NCI-H460 (cell line): ENCODE measurements around the gene ALPG. TPM values are rescaled to one million over a fixed set of nuclear protein-coding genes. Genes with fewer than 3 reads are reported as not detected.

Experiments used
- DNase-seq: peaks from one replicate; pipeline ENCODE4 v3.0.0-alpha.2; 2016; ENCODE audit warnings: low read depth; ENCODE audit errors: extremely low read depth
- small RNA-seq, 2 experiments: library from RNA; depleted of rRNA; stranded (forward); fragments of <200 nt; gene quantifications; one replicate each; pipeline ENCODE3, GENCODE V24; 2014
- total RNA-seq: library from RNA; depleted of rRNA; stranded (reverse); fragments of >200 nt; shearing (Covaris generic); gene quantifications from 2 replicates; pipeline ENCODE4 v1.2.3, GENCODE V29; 2014; rRNA removed

The ALPG gene
- total RNA-seq, 1 experiment from 2014 or later, result not detected

DNA sequence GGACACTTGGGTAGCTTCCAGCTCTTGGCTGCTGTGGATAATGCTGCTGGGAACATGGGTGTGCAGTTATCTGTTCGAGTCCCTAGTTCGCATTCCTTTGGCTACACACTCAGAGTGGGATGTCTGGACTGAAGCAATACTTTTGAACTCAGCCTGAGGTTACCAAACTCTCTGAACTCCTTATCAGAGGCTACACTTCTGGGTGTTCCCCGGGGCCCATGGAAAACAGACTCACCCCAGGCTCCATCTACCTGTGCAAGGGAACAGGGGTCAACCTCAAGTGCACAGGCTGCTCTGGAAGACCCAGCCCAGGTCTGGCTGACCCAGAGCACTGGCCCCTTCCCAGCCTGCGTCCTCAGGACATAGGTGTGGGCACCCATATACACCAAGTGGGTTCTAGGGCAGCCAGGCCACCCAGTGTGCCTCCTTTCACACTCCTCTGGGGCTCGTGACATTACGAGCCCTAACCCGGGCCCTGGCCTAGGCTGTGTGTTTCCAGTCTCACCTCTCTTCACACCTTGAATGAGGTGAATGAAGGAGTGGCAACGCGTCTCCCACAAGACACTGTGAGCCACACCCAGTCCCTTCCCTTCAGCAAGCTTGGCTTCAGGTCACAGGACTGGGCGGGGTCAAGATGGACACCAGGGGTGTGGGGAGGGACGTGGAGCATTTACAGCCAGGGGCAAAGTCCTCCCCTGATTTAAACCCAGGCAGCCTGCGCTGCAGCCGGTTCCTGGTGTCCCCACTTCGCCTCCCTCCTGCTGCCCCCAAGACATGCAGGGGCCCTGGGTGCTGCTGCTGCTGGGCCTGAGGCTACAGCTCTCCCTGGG is 49.0 kb downstream of the ALPG start, which contains the start of gene ALPI:
Gene ALPI (plus strand): TSS at position 728 of the 830 bp plus-strand sequence. CDS start 47 bp downstream, at position 775.
- DNase-seq, result no peak

- DNase-seq, result no peak
Measured at GRCh38 chr2:232456296-232457120, 49.9 kb downstream of the ALPG start.

DNA sequence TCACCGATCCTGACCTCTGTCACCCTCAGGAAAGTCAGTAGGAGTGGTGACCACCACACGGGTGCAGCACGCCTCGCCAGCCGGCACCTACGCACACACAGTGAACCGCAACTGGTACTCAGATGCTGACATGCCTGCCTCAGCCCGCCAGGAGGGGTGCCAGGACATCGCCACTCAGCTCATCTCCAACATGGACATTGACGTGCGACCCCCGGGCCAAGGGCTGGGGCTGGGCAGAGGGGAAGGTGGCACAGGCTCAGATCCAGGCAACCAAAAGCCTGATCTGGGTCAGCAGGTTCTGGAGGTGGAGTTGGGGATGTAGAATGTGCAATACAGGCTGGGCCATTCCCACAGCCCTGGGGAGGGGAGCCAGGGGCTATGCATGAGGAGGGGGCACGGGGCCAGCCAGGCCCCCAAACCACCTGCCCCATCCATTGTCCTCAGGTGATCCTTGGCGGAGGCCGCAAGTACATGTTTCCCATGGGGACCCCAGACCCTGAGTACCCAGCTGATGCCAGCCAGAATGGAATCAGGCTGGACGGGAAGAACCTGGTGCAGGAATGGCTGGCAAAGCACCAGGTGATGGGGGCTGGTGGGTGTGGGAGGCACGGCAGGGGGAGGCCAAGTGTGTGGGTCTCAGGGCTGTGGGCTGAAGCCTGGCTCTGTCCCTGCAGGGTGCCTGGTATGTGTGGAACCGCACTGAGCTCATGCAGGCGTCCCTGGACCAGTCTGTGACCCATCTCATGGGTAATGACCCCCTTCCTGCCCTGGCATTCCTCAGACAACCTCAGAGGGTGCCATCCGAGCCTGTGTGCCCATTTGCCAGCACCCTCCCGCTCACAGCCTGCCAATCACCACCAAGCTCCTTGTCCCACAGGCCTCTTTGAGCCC is 50.7 kb downstream of the ALPG start:
- no peak for DNase-seq

DNA sequence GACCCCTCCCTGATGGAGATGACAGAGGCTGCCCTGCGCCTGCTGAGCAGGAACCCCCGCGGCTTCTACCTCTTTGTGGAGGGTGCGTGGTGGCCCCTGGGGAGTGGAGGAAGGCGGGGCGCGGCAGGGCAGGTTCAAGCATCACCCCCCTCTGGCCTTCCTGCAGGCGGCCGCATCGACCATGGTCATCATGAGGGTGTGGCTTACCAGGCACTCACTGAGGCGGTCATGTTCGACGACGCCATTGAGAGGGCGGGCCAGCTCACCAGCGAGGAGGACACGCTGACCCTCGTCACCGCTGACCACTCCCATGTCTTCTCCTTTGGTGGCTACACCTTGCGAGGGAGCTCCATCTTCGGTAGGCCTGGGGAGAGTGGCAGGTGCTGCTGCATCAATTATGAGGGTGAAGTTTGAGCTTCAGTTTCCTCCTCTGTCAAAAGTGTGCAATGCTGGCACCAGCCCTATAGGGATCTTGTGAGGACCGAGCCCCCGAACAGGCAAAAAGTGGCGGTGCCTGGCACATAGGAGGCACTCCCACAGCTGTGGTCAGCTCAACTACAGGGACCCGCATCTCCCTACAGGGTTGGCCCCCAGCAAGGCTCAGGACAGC is 51.5 kb downstream of the ALPG start:
- DNase-seq, result no peak

DNA sequence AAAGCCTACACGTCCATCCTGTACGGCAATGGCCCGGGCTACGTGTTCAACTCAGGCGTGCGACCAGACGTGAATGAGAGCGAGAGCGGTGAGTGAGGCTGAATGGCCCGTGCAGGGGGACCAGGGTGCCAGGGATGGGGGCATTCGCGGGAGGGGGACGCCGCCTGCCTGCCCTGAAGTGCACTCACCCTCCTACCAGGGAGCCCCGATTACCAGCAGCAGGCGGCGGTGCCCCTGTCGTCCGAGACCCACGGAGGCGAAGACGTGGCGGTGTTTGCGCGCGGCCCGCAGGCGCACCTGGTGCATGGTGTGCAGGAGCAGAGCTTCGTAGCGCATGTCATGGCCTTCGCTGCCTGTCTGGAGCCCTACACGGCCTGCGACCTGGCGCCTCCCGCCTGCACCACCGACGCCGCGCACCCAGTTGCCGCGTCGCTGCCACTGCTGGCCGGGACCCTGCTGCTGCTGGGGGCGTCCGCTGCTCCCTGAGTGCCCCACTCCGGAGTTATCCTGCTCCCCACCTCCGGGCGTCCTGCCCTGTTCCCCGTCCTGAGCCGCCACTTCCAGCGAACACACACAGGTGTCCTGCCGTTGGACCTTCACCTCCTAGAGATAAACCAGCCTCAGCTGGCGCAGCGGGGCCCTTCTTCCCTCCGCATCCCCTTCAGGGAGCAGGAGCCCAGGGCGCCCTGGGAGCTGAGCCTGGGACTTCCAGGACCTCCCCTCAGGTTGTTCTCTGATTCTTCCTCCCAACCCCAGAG is 52.2 kb downstream of the ALPG start:
- no peak for DNase-seq

- no peak for DNase-seq
Measured at GRCh38 chr2:232459419-232460035, 52.9 kb downstream of the ALPG start.

DNA sequence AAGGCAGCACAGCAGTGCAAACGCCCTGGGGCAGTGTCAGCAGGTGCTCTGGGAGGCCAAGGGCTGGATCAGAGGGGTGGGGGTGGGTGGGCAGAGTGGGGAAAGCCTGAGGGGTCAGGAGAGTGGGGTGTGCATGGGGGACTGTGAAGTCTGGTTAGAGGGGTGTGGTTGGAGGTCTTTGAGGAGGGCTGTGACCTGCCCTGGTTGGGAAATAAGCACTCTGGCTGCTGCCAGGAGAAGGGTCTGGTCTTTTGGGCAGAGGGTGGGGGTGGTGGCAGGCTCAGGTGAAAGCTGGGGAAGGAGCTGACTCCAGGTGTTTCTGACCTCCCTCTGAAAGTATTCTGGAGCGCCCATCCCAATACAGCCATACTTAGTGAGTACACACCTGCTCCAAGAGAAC is 53.5 kb downstream of the ALPG start:
- no peak for DNase-seq

Small RNAs within 50 kb of the gene (small RNA-seq; reads per million reads assigned to genes)
- gene AC068134.4, result 0 reads per million in 2 experiments

Other genes with a start within 250 kb of the ALPG start
- not detected in 2 replicates for gene ALPP, start 28.1 kb upstream of the ALPG start, total RNA-seq
- not detected in 2 replicates for gene ALPI, start 49.3 kb downstream of the ALPG start, total RNA-seq
- 2.0 and 2.8 TPM in 2 replicates for gene ECEL1, start 81.0 kb downstream of the ALPG start, total RNA-seq
- gene PRSS56, start 113.5 kb downstream of the ALPG start, total RNA-seq, result not detected in 2 replicates
- 0.05 TPM in 1 of 2 replicates, not detected in the other for gene CHRND, start 119.3 kb downstream of the ALPG start, total RNA-seq
- gene CHRNG, start 132.8 kb downstream of the ALPG start, total RNA-seq, result not detected in 2 replicates
- gene TIGD1, start 143.7 kb downstream of the ALPG start, total RNA-seq, result 17.6 and 17.7 TPM in 2 replicates
- gene EIF4E2, start 143.8 kb downstream of the ALPG start, total RNA-seq, result 59.7 and 67.1 TPM in 2 replicates
- gene EFHD1, start 226.8 kb downstream of the ALPG start, total RNA-seq, result 0.10 TPM in 1 of 2 replicates, not detected in the other